NOMO-1 (cell line): ENCODE results near the gene GYPB.
"Not testable (repeated sequence)": the region's sequence is repeated elsewhere in the genome, so short reads cannot be mapped to it uniquely, and the experiment has no call there.

ENCODE experiments used
- DNase-seq, 2 experiments: peaks; one replicate each; lab custom pipeline; 2025; ENCODE audit not compliant: unreplicated experiment in 2 of 2; lab: John Stamatoyannopoulos, UW

GYPB gene

GRCh38 chr4:144016057-144016605 lies 3.0 kb downstream of the GYPB start:
- not testable (repeated sequence) for DNase-seq

- no peak for DNase-seq
Observed at GRCh38 chr4:144014808-144015207, 4.4 kb downstream of the GYPB start.

- not testable (repeated sequence) for DNase-seq
Observed at GRCh38 chr4:144008602-144009001, 10.6 kb downstream of the GYPB start.

- not testable (repeated sequence) for DNase-seq
Observed at GRCh38 chr4:144007960-144008359, 11.2 kb downstream of the GYPB start.

- DNase-seq: not testable (repeated sequence)
Observed at GRCh38 chr4:144006200-144006803, 12.9 kb downstream of the GYPB start.

- not testable (repeated sequence) for DNase-seq
Observed at GRCh38 chr4:144005558-144005953, 13.6 kb downstream of the GYPB start.

DNA sequence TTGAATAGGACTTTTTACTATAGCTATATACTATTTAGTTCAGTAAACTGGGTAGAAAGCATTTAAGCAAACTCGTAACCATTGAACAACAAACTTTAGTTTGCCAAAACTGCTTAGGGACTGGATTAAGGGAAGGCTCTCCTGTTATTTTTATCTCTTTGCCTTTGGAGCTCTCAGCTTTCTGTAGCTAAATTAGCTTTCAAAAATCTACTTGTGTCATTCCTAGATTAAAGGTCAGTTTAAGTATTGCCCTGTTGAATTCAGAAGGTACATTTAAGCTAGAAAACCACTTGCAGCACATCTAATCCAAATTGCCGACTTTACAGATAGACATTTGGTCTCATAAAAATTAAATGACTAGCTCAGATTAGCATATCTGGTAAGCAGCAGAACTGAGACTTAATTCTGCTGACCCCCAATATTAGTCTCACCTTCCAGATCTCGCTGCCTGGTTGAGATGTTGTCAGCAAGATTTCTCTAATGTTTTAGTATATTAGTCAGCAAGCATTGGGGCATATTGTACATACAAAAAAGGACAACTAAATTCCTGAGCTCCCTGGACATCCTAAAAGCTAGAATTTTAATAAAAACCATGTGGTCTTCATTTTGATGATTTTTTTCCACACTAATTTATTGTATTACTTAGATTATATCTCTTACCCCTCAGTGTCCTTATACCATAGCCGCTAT lies 14.2 kb downstream of the GYPB start:
- not testable (repeated sequence) for DNase-seq

GRCh38 chr4:144003890-144004265 lies 15.3 kb downstream of the GYPB start:
- not testable (repeated sequence) for DNase-seq

- not testable (repeated sequence) for DNase-seq
Observed at GRCh38 chr4:144003205-144003889, 15.8 kb downstream of the GYPB start.

DNA sequence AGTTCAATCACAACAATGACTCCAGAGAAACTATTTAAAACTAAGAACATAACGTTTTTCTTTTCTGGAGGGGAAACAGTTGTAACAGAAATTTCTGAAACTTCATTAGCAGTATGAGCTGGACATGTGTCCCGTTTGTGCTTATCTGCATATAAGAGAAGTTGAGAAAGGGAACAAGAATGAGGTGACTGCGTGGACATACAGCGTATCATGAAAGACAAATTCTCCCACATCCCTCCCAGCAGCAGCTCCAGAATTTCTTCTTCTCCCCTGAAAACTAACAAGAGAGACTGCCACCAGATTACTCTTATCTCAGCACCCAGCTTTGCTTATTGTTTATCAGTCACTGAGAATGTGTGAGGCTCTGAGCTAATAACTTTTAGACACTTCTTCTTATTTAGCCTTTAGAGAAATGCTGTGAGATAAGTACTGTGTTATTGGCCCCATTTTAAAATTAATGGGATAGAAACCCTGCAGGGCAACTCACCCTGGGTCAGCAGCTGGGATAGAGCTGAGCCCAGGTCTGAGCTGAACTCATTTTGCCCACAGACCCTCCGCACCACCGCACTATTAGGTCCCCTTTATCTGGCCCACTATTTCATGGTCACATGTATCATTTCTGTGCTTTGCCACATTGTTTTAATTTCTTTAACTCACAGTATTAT lies 18.7 kb downstream of the GYPB start:
- DNase-seq: not testable (repeated sequence)

DNA sequence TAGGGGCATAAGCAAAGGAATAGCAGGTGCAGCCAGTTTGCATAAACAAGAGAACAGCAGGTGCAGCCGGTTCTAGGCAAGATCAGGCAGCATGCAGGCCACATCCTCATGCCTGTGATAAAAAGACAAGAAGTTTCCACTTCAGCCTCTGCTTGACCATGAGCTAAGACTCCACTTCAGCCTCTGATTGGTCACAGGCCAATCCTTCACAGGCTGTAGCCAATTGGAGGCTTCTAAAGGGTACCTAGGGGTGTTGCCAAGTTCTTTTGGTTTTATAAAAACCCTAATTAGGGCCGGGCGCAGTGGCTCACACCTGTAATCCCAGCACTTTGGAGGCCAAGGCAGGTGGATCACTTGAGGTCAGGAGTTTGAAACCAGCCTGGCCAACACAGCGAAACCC lies 23.0 kb downstream of the GYPB start:
- not testable (repeated sequence) for DNase-seq

DNA sequence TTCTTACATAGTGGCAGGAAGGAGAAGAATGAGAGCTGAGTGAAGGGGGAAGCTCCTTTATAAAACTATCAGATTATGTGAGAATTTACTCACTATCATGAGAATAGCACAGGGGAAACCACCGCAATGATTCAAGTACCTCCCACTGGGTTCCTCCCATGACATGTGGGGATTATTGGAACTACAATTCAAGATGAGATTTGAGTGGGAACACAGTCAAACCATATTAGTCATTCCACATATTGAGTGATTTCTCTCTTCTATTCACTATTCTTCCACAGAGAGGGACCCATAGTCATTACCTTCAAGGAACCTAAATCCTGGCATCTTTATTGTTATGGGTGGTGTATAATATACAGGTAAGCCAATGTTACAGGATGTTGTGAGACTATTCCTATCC lies 27.4 kb downstream of the GYPB start:
- not testable (repeated sequence) for DNase-seq

GRCh38 chr4:143990717-143991116 lies 28.5 kb downstream of the GYPB start:
- DNase-seq: not testable (repeated sequence)

GRCh38 chr4:143986180-143986579 lies 33.0 kb downstream of the GYPB start:
- no peak for DNase-seq

- DNase-seq: not testable (repeated sequence)
Observed at GRCh38 chr4:143980776-143981175, 38.4 kb downstream of the GYPB start.

DNA sequence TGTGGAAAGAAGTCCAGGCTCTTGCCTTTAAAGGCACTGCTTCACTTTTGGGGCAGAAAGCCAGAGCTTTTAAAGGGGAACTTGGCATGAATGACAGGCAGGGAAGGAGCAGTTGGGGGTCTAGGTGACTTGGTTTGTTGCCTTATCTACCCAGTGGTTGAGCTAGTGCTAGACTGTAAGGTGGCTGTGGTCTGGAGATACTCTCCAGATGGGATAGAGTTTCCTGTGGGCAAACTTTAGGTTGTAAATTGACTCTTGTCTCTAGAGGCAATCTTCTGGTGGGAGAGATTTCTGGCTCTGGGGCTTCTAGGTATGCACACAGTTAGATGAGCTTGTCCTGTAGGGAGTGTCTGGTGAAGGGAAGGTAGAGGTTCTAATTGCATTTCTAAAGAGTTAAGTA lies 43.7 kb downstream of the GYPB start:
- DNase-seq: not testable (repeated sequence)

GRCh38 chr4:143974021-143974420 lies 45.2 kb downstream of the GYPB start:
- not testable (repeated sequence) for DNase-seq

DNA sequence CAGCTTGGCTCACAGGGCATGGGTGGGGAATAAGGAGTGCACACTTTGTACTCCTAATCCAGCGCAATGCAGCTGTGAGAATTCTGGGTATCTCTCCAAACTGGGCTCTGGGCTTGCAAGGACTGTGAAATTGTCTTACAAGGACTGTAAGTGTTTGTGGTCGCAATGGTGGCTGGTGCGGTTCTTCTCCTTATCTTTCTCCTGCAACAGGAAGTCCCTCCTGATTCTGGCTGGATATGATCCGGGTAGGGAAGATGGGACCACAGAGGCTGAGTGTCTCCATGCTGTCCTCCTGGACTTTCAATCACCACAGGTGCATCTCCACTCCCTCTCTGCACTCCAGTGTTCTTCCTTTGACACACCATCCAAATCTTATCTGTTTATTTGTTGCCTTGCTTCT lies 58.1 kb downstream of the GYPB start:
- DNase-seq: no peak

DNA sequence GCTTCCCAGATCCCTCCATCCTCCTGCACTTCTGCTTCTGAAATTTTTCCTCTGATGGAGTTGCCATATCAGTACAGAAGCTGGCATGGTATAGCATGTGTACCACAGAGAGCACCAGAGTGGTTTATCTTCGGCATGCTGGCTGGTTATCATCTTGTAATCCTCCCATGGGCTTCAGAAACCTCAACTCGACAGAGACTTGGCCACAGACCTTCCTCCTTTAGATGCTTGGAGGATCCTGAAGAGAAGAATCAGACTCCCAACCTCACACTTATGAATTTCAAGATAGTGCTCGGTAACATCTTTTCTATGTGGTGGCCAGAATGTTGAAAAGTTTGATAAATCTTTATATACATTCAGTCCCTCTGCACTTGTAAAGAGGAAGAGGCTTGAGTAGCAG lies 63.9 kb downstream of the GYPB start:
- not testable (repeated sequence) for DNase-seq

- not testable (repeated sequence) for DNase-seq
Observed at GRCh38 chr4:143951458-143951972, 67.7 kb downstream of the GYPB start.

GRCh38 chr4:143950967-143951366 lies 68.2 kb downstream of the GYPB start:
- not testable (repeated sequence) for DNase-seq
